Neural progenitor cell (in vitro differentiated cells): ENCODE measurements around the gene TAF4.

ENCODE experiments used
- EZH2 ChIP-seq: fragments of 200-600 bp; sonication (generic); IDR thresholded peaks from 2 replicates; pipeline ENCODE4 v1.6.1; 2017; ENCODE audit warnings: antibody characterized with exemption, mild to moderate bottlenecking, moderate library complexity
- TF ChIP-seq, protein P1 (sequence below): fragments of 200-600 bp; sonication (generic); IDR thresholded peaks from 2 replicates; pipeline ENCODE4 v1.5.1; 2017; ENCODE audit warnings: antibody characterized with exemption, mild to moderate bottlenecking

DNA sequence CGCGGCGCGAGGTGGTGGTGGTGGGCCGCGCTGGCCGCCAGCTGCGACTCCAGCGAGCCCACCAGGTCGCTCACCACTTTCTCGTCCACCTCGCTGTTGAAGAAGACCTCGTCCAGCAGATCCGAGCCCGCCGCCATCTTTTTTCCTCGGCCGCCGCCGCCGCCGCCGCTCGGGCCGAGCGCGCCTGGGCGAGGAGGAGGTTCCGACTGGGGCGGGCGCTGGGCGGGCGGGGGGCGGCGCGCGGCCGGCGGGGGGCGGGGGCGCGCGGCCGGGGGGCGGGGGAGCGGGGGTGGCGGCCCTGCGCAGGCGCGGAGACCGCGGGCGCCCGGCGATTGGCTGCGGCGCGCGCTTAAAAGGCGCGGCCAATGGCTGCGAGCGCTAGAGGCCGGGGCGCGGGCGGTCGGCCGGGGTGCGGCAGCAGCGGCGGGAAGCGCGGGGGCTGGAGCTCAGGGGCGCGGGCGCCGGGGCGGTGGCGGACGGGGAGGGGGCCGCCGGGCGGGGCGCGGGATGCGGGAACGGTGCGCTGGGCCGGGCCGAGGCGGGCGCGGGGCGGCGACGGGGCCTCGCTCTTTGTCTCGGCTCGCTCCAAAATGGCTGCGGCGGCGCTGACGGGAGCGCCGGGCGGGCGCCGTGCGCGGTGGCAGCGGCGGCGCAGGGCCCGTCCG, at the start of gene TAF4:
- TF ChIP-seq, protein P1, sequence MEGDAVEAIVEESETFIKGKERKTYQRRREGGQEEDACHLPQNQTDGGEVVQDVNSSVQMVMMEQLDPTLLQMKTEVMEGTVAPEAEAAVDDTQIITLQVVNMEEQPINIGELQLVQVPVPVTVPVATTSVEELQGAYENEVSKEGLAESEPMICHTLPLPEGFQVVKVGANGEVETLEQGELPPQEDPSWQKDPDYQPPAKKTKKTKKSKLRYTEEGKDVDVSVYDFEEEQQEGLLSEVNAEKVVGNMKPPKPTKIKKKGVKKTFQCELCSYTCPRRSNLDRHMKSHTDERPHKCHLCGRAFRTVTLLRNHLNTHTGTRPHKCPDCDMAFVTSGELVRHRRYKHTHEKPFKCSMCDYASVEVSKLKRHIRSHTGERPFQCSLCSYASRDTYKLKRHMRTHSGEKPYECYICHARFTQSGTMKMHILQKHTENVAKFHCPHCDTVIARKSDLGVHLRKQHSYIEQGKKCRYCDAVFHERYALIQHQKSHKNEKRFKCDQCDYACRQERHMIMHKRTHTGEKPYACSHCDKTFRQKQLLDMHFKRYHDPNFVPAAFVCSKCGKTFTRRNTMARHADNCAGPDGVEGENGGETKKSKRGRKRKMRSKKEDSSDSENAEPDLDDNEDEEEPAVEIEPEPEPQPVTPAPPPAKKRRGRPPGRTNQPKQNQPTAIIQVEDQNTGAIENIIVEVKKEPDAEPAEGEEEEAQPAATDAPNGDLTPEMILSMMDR: no peak
- no peak for TF ChIP-seq EZH2
